Hepatocyte (in vitro differentiated cells): ENCODE data around the gene ADAMTS14.

Experiments
- EZH2 ChIP-seq: fragments of 200-600 bp; sonication (generic); IDR thresholded peaks from 2 replicates; pipeline ENCODE4 v1.6.1; 2016; ENCODE audit warnings: antibody characterized with exemption, mild to moderate bottlenecking, borderline replicate concordance
- EZH2phosphoT487 ChIP-seq: fragments of 200-600 bp; sonication (generic); IDR thresholded peaks from one replicate; pipeline ENCODE4 v1.6.1; 2018; ENCODE audit warnings: antibody characterized with exemption, mild to moderate bottlenecking, low read depth, moderate library complexity; ENCODE audit not compliant: unreplicated experiment, severe bottlenecking
- TF ChIP-seq, protein P1 (sequence below): fragments of 200-600 bp; sonication (generic); IDR thresholded peaks from 2 replicates; pipeline ENCODE4 v1.5.1; 2016; ENCODE audit warnings: antibody characterized with exemption, mild to moderate bottlenecking; ENCODE audit not compliant: poor library complexity

DNA sequence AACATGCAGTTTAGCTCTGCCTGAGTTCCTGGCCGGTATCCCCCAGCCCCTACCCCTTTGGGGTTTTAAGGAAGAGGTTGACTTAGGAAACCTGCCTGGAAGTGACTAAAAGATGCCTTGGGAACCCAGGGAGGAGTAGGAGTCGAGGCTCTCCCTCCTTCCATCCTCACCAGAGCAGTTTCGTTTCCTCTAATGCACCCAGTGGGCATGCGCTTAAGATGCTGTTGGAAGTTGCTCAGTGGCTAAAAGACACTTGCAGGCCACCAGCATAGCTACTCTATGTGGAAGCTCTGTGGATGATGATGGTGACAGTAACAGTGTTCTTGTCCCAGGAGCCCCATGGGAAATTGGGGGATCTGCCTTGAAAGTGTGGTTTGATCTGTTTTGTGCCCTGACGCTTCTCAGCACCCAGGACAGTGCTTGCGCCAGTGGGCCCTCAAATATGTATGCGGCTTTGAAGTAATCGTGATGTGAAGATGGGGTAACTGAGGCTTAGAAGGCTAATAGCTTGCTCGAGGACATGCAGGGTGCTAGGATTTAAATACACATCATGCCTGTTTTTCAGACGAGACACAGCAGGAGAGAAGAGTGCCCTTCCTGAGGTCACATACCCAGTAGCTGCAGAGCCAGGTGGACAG lies 80.8 kb downstream of the ADAMTS14 start:
- TF ChIP-seq, protein P1, sequence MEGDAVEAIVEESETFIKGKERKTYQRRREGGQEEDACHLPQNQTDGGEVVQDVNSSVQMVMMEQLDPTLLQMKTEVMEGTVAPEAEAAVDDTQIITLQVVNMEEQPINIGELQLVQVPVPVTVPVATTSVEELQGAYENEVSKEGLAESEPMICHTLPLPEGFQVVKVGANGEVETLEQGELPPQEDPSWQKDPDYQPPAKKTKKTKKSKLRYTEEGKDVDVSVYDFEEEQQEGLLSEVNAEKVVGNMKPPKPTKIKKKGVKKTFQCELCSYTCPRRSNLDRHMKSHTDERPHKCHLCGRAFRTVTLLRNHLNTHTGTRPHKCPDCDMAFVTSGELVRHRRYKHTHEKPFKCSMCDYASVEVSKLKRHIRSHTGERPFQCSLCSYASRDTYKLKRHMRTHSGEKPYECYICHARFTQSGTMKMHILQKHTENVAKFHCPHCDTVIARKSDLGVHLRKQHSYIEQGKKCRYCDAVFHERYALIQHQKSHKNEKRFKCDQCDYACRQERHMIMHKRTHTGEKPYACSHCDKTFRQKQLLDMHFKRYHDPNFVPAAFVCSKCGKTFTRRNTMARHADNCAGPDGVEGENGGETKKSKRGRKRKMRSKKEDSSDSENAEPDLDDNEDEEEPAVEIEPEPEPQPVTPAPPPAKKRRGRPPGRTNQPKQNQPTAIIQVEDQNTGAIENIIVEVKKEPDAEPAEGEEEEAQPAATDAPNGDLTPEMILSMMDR, result no peak
- TF ChIP-seq EZH2 (no peak), EZH2phosphoT487 (no peak)
